Measurements from ENCODE around the gene SLC10A1.

The SLC10A1 gene

DNA sequence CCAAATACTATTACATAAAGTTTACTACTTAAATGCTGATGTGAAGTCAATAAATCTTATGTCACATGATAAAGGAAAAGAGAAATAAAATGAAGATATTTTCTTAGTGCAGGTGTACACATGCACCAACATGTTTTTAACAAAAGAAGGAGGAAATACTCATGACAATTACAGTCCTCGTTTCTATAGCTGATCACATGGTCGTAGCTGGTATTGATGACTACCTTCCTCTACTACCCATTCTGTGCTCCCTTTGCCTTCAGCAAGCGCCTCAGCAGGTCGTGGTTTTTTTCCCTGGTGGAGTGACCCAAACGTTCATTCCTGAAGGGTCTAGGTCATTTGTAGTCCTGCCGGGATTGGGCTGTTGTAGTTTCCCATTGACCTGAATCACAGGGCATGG lies 25.4 kb upstream of the SLC10A1 start:
- no peak for DNase-seq (ENCODE audit: low read depth)
- TF ChIP-seq, protein P1, sequence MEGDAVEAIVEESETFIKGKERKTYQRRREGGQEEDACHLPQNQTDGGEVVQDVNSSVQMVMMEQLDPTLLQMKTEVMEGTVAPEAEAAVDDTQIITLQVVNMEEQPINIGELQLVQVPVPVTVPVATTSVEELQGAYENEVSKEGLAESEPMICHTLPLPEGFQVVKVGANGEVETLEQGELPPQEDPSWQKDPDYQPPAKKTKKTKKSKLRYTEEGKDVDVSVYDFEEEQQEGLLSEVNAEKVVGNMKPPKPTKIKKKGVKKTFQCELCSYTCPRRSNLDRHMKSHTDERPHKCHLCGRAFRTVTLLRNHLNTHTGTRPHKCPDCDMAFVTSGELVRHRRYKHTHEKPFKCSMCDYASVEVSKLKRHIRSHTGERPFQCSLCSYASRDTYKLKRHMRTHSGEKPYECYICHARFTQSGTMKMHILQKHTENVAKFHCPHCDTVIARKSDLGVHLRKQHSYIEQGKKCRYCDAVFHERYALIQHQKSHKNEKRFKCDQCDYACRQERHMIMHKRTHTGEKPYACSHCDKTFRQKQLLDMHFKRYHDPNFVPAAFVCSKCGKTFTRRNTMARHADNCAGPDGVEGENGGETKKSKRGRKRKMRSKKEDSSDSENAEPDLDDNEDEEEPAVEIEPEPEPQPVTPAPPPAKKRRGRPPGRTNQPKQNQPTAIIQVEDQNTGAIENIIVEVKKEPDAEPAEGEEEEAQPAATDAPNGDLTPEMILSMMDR (IDR thresholded peaks at IDR 0.05; ENCODE audit: low read depth, low read length) = no peak
- TF ChIP-seq, protein P2, sequence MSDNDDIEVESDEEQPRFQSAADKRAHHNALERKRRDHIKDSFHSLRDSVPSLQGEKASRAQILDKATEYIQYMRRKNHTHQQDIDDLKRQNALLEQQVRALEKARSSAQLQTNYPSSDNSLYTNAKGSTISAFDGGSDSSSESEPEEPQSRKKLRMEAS (IDR thresholded peaks at IDR 0.05; ENCODE audit: low read depth, low read length) = no peak
- TF ChIP-seq MYC (IDR thresholded peaks at IDR 0.05; ENCODE audit: low read depth, low read length) = no peak
- no peak overlapping the region for H3K4me3 ChIP-seq (ENCODE audit: low read depth, low read length)

DNA sequence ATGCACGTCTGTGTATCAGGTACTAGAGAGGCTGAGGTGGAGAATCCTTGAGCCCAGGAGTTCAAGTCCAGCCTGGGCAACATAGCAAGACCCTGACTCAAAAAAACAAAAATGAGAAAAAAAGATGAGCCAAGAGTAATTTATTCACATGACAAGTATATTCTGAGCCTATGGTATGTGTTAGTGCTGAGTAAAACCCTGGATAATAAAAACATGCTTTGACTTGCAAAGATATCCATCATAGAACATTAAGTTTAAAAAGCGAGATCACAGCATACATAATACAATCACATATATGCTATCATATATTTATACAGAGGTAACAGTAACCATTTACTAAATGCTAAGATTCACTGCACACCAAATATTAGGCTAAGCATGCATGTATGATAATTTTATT lies 23.9 kb upstream of the SLC10A1 start:
- no peak for DNase-seq (ENCODE audit: low read depth)
- no peak overlapping the region for H3K4me3 ChIP-seq (ENCODE audit: low read depth, low read length)
- TF ChIP-seq MYC (IDR thresholded peaks at IDR 0.05; ENCODE audit: low read depth, low read length) = no peak
- no peak for TF ChIP-seq POLR2A (IDR thresholded peaks at IDR 0.05; ENCODE audit: extremely low read depth, insufficient read length)
- TF ChIP-seq, protein P1 (IDR thresholded peaks at IDR 0.05; ENCODE audit: low read depth, low read length) = no peak
- TF ChIP-seq, protein P2 (IDR thresholded peaks at IDR 0.05; ENCODE audit: low read depth, low read length) = no peak

- no peak for DNase-seq (ENCODE audit: low read depth)
- H3K4me3 ChIP-seq (ENCODE audit: low read depth, low read length) = no peak overlapping the region
- TF ChIP-seq MYC (IDR thresholded peaks at IDR 0.05; ENCODE audit: low read depth, low read length) (no peak), POLR2A (IDR thresholded peaks at IDR 0.05; ENCODE audit: extremely low read depth, insufficient read length) (no peak)
- TF ChIP-seq, protein P1 (IDR thresholded peaks at IDR 0.05; ENCODE audit: low read depth, low read length) = no peak
- TF ChIP-seq, protein P2 (IDR thresholded peaks at IDR 0.05; ENCODE audit: low read depth, low read length) = no peak
These were observed 22.6 kb upstream of the SLC10A1 start for GRCh38 chr14:69819607-69820006.

DNA sequence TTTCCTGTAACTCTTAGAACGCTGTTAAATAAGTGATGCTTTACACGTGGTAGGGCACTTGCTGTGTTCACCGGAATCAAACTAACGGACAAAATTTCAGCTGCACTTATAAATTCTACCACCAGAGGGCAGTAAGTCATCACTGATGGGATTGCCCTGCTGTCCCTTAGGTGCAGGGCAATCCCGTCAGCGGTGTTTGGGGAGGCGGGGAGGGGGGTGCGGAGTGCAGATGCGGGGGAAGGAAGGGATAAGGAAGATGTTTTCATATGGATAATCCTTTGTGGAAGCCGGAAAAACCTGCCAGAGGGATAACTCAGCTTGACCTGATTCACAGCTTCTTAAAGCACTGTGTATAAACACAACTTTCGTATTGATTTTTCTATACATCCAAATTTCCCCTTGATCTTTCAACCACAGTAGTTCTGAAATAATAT lies 21.7 kb upstream of the SLC10A1 start:
- TF ChIP-seq, protein P2 (IDR thresholded peaks at IDR 0.05; ENCODE audit: low read depth, low read length) = peak; percentile 90
- TF ChIP-seq POLR2A (IDR thresholded peaks at IDR 0.05; ENCODE audit: extremely low read depth, insufficient read length) = no peak
- peak; percentile 72 for TF ChIP-seq MYC (IDR thresholded peaks at IDR 0.05; ENCODE audit: low read depth, low read length)
- TF ChIP-seq, protein P1 (IDR thresholded peaks at IDR 0.05; ENCODE audit: low read depth, low read length) = peak; percentile 65
- peak; percentile 71 for DNase-seq (ENCODE audit: low read depth)
- no peak overlapping the region for H3K4me3 ChIP-seq (ENCODE audit: low read depth, low read length)

- TF ChIP-seq POLR2A (IDR thresholded peaks at IDR 0.05; ENCODE audit: extremely low read depth, insufficient read length) (no peak), MYC (IDR thresholded peaks at IDR 0.05; ENCODE audit: low read depth, low read length) (no peak)
- TF ChIP-seq, protein P2 (IDR thresholded peaks at IDR 0.05; ENCODE audit: low read depth, low read length) = no peak
- TF ChIP-seq, protein P1 (IDR thresholded peaks at IDR 0.05; ENCODE audit: low read depth, low read length) = no peak
- H3K4me3 ChIP-seq (ENCODE audit: low read depth, low read length) = no peak overlapping the region
- no peak for DNase-seq (ENCODE audit: low read depth)
These were observed 19.2 kb upstream of the SLC10A1 start for GRCh38 chr14:69816216-69816615.

DNA sequence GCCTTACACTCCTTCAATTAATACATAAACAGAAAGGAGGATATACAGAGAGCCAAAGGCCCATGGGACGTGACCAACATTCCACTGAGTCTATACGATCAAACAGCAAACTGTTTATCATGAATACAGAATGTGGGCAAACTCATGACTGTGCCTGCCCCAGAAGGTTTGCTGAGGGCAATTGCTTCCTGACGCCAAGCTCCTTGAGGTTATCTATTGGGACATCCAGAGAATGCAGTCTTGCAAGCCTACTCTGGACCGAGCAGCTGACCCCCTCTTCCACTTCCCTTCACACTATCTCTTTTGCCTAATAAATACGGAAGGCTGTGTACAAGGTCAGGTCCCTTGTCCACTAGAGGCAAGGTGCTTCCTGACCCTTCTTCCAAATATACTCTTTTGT lies 18.5 kb upstream of the SLC10A1 start:
- TF ChIP-seq, protein P1 (IDR thresholded peaks at IDR 0.05; ENCODE audit: low read depth, low read length) = peak; percentile 0
- TF ChIP-seq MYC (IDR thresholded peaks at IDR 0.05; ENCODE audit: low read depth, low read length) = no peak
- no peak for DNase-seq (ENCODE audit: low read depth)
- H3K4me3 ChIP-seq (ENCODE audit: low read depth, low read length) = no peak overlapping the region
